Glutamatergic neuron (in vitro differentiated cells): ENCODE measurements around the gene RASA3. TPM values are rescaled to one million over a fixed set of nuclear protein-coding genes. Genes with fewer than 3 reads are reported as not detected.

Experiments
- DNase-seq: peaks from one replicate; pipeline ENCODE4 v3.0.0; 2022
- H3K27ac Mint-ChIP-seq: one replicate; pipeline ENCODE4 v1.8.0; 2020; ENCODE audit warnings: mild to moderate bottlenecking, mixed read lengths, inconsistent platforms; ENCODE audit not compliant: unreplicated experiment
- H3K27me3 Mint-ChIP-seq: one replicate; pipeline ENCODE4 v1.8.0; 2020; ENCODE audit warnings: mild to moderate bottlenecking, moderate library complexity, mixed read lengths, inconsistent platforms; ENCODE audit not compliant: unreplicated experiment
- H3K36me3 Mint-ChIP-seq: one replicate; pipeline ENCODE4 v1.8.0; 2020; ENCODE audit warnings: mild to moderate bottlenecking, mixed read lengths, inconsistent platforms; ENCODE audit not compliant: unreplicated experiment
- H3K4me1 Mint-ChIP-seq: one replicate; pipeline ENCODE4 v1.8.0; 2020; ENCODE audit warnings: mild to moderate bottlenecking, low read depth, mixed read lengths, inconsistent platforms; ENCODE audit not compliant: unreplicated experiment
- H3K4me3 Mint-ChIP-seq: one replicate; pipeline ENCODE4 v1.8.0; 2020; ENCODE audit warnings: mild to moderate bottlenecking, mixed read lengths, inconsistent platforms; ENCODE audit not compliant: unreplicated experiment
- H3K9me3 Mint-ChIP-seq: one replicate; pipeline ENCODE4 v1.8.0; 2020; ENCODE audit warnings: mild to moderate bottlenecking, moderate library complexity, mixed read lengths, inconsistent platforms; ENCODE audit not compliant: unreplicated experiment
- CTCF ChIP-seq: fragments of 200-600 bp; sonication (generic); IDR thresholded peaks from one replicate; pipeline ENCODE4 v1.5.0; 2021; ENCODE audit not compliant: partially characterized antibody, unreplicated experiment
- total RNA-seq: library from RNA; stranded (reverse); fragmentation: NEBNext Ultra II Directional; extraction: Animal tissue kit (Norgen Biotek cat#: 25700); gene quantifications from one replicate; pipeline ENCODE4 v1.2.1, GENCODE V29; 2021; ENCODE audit not compliant: unreplicated experiment

The RASA3 gene
- total RNA-seq, 1 donor from 2014 or later, result 15.2 TPM

- Mint-ChIP-seq H3K27ac (no peak overlapping the region), H3K4me1 (peaks cover 16% of the 10 kb centered on the region), H3K36me3 (peaks cover 6% of the 10 kb centered on the region), H3K27me3 (peaks cover 3% of the 10 kb centered on the region), H3K4me3 (no peak overlapping the region), H3K9me3 (peaks cover 18% of the 10 kb centered on the region)
- no peak for DNase-seq
- TF ChIP-seq CTCF, result no peak
Observed at GRCh38 chr13:113936166-113936965, 196.1 kb downstream of the RASA3 start.

- no peak for DNase-seq
Observed at GRCh38 chr13:113935001-113935844, 197.2 kb downstream of the RASA3 start.

GRCh38 chr13:113934576-113934975, 197.8 kb downstream of the RASA3 start:
- Mint-ChIP-seq H3K36me3 (peaks cover 10% of the 10 kb centered on the region), H3K4me3 (no peak overlapping the region), H3K4me1 (peaks cover 16% of the 10 kb centered on the region)

More at GRCh38 chr13:113935001-113935844, 197.2 kb downstream of the RASA3 start:
- Mint-ChIP-seq H3K27me3 (peaks cover 3% of the 10 kb centered on the region), H3K36me3 (peaks cover 10% of the 10 kb centered on the region), H3K4me1 (peaks cover 16% of the 10 kb centered on the region), H3K27ac (no peak overlapping the region), H3K4me3 (no peak overlapping the region), H3K9me3 (peaks cover 19% of the 10 kb centered on the region)
- TF ChIP-seq CTCF, result no peak

GRCh38 chr13:113933901-113934300, 198.5 kb downstream of the RASA3 start:
- Mint-ChIP-seq H3K4me1 (peaks cover 16% of the 10 kb centered on the region), H3K4me3 (no peak overlapping the region), H3K27ac (no peak overlapping the region), H3K9me3 (peaks cover 19% of the 10 kb centered on the region), H3K36me3 (peaks cover 10% of the 10 kb centered on the region), H3K27me3 (peaks cover 3% of the 10 kb centered on the region)
- no peak for TF ChIP-seq CTCF
- no peak for DNase-seq

More at GRCh38 chr13:113934576-113934975, 197.8 kb downstream of the RASA3 start:
- no peak for DNase-seq
- Mint-ChIP-seq H3K27me3 (peaks cover 3% of the 10 kb centered on the region), H3K9me3 (peaks cover 19% of the 10 kb centered on the region), H3K27ac (no peak overlapping the region)
- no peak for TF ChIP-seq CTCF
